HL-60 (cell line): ENCODE measurements around the gene TBC1D22A.

Experiments used
- DNase-seq, 2 experiments: peaks; one replicate each; pipeline ENCODE4 v3.0.0-alpha.2; 2010 to 2020; ENCODE audit warnings: low read depth in 1 of 2, low spot score in 1 of 2
- H3K27ac ChIP-seq: fragments of 250-450 bp; sonication (Bioruptor Pico); replicated peaks from 2 replicates; pipeline ENCODE4 v1.5.1; 2020; ENCODE audit warnings: mild to moderate bottlenecking, moderate library complexity
- H3K27me3 ChIP-seq: fragments of 250-450 bp; sonication (Bioruptor Pico); 2 replicates; pipeline ENCODE4 v1.5.1; 2021; ENCODE audit warnings: mild to moderate bottlenecking, moderate library complexity; ENCODE audit not compliant: insufficient read depth, poor library complexity, severe bottlenecking
- H3K4me3 ChIP-seq: replicated peaks from 2 replicates; pipeline ENCODE4 v1.5.1; 2011; ENCODE audit warnings: mild to moderate bottlenecking, control low read depth, low read length; ENCODE audit not compliant: insufficient read depth
- CTCF ChIP-seq: IDR thresholded peaks from one replicate; pipeline ENCODE4 v1.5.1; 2011; ENCODE audit warnings: low read length, control low read depth, inconsistent platforms; ENCODE audit not compliant: insufficient read depth
- GABPA ChIP-seq: IDR thresholded peaks from 2 replicates; pipeline ENCODE4 v1.6.1; 2012; ENCODE audit warnings: low read depth
- POLR2AphosphoS5 ChIP-seq: IDR thresholded peaks from 2 replicates; pipeline ENCODE4 v1.6.1; 2012; ENCODE audit warnings: low read depth
- REST ChIP-seq: IDR thresholded peaks from 2 replicates; pipeline ENCODE4 v1.6.1; 2012; ENCODE audit warnings: low read depth; ENCODE audit not compliant: insufficient replicate concordance
- SPI1 ChIP-seq: IDR thresholded peaks from 2 replicates; pipeline ENCODE4 v1.6.1; 2012; ENCODE audit warnings: low read depth, mild to moderate bottlenecking, borderline replicate concordance

Gene TBC1D22A

GRCh38 chr22:46827136-46827780 is 64.8 kb downstream of the TBC1D22A start:
- H3K27ac ChIP-seq: no peak overlapping the region

GRCh38 chr22:46827781-46828180 is 65.3 kb downstream of the TBC1D22A start:
- Histone ChIP-seq H3K27me3 (no peaks in the 10 kb centered on the region), H3K27ac (no peak overlapping the region), H3K4me3 (no peak overlapping the region)
- TF ChIP-seq SPI1 (no peak), CTCF (no peak), REST (no peak), GABPA (no peak), POLR2AphosphoS5 (no peak)
- no peak for DNase-seq

More at GRCh38 chr22:46827136-46827780, 64.8 kb downstream of the TBC1D22A start:
- H3K4me3 ChIP-seq: no peak overlapping the region
- DNase-seq: no peak
- no peaks in the 10 kb centered on the region for H3K27me3 ChIP-seq
- TF ChIP-seq GABPA: no peak
- no peak for TF ChIP-seq REST
- TF ChIP-seq SPI1: no peak
- TF ChIP-seq POLR2AphosphoS5: no peak
- TF ChIP-seq CTCF: no peak

GRCh38 chr22:46828323-46828900 is 66.0 kb downstream of the TBC1D22A start:
- no peak overlapping the region for H3K27ac ChIP-seq
- H3K4me3 ChIP-seq: no peak overlapping the region
- no peak for DNase-seq
- TF ChIP-seq GABPA (no peak), POLR2AphosphoS5 (no peak), SPI1 (no peak), REST (no peak), CTCF (no peak)
- no peaks in the 10 kb centered on the region for H3K27me3 ChIP-seq
